ENCODE results near the gene RGP1.

DNA sequence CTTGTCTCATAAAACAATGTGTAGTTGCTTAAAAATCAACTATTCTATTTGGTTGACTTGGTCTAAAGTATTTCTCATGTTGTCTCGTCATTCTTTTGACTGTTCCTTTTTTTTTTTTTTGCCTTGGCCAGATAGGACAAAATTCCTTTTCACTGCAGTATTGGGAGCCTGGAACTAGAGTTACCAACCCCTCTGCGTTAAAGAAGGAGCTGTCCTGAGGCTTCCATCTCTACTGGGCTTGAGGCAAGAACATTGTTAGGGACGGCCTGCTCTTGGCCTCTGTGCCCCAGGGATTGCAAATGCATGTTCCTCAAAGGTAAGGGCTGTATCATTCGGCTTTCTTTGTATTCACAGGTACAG is 40.9 kb downstream of the RGP1 start:
- TF ChIP-seq HOXD13 (CRISPR knock-in tag; IDR thresholded peaks at IDR 0.05; ENCODE audit: borderline replicate concordance): no peak
- TF ChIP-seq, protein P1, sequence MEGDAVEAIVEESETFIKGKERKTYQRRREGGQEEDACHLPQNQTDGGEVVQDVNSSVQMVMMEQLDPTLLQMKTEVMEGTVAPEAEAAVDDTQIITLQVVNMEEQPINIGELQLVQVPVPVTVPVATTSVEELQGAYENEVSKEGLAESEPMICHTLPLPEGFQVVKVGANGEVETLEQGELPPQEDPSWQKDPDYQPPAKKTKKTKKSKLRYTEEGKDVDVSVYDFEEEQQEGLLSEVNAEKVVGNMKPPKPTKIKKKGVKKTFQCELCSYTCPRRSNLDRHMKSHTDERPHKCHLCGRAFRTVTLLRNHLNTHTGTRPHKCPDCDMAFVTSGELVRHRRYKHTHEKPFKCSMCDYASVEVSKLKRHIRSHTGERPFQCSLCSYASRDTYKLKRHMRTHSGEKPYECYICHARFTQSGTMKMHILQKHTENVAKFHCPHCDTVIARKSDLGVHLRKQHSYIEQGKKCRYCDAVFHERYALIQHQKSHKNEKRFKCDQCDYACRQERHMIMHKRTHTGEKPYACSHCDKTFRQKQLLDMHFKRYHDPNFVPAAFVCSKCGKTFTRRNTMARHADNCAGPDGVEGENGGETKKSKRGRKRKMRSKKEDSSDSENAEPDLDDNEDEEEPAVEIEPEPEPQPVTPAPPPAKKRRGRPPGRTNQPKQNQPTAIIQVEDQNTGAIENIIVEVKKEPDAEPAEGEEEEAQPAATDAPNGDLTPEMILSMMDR (tag by site-specific recombination; IDR thresholded peaks at IDR 0.05): no peak

All from HEK293 (cell line).